GDM1 (cell line): Measurements from ENCODE around the gene RPS17.

Experiments used
- DNase-seq: peaks from one replicate; lab custom pipeline; 2025; lab: John Stamatoyannopoulos, UW

The RPS17 gene

DNA sequence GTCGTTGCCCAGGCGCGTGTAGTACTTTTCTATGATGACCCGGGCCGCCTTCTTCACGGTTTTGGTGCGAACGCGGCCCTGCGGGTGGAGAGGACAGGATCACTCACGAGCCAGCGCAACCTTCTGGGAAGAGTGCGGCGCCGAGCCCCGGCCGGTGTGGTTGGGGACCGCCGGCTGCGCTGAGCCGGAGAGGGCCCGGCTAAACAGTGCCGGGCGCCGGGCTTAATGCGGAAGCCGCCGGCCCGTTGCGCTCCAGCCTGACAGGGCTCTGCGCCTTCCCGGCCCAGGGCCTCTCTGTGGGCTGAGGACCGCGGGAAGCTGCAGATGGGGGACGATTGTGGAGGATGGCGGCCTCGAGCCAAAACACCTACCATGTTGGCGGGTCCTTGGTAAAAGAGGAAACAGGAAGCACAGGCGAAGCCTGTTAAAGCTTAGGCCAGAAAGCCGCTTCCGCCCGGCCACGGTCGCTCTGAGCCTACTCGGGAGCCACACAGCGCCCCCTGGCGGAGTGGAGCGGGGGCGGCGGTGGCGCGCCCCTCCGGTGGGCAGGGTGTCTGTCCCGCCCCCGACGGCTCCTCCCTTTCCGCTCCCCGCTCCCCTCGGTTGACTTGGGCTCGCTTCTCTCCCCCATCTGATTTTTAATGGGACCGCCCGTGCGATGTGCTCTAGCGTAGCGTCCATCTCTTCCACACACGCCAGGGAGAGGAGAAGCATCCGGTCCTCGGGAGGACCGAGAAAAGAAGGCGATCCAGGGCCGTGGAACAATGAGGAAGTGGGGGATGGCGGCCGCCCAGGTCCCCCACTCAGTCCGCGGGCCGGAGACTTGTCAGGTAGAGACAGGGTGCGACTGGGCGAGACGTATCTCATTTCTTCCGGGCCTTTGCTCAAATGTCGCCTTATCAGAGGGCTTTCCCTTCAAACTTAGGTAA, at the start of gene RPS17:
Gene RPS17 (minus strand): TSS at position 403 of the 929 bp plus-strand sequence. CDS start 29 bp downstream, at position 374.
- DNase-seq = no peak

DNA sequence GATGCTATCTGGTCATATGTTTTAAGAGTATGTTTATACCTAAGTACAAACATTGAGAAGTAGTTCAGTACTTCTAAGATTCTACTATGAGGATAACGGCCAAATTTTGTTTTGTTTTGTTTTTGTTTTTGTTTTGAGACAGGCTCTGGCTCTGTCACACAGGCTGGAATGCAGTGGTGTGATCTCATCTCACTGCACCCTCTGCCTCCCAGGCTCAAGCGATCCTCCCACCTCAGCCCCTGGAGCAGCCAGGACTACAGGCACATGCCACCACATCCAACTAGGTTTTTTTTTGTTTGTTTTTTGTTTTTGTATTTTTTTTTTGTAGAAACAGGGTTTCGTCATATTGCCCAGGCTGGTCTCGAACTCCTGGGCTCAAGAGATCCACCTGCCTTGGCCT, 47.5 kb upstream of the RPS17 start:
- no peak for DNase-seq

DNA sequence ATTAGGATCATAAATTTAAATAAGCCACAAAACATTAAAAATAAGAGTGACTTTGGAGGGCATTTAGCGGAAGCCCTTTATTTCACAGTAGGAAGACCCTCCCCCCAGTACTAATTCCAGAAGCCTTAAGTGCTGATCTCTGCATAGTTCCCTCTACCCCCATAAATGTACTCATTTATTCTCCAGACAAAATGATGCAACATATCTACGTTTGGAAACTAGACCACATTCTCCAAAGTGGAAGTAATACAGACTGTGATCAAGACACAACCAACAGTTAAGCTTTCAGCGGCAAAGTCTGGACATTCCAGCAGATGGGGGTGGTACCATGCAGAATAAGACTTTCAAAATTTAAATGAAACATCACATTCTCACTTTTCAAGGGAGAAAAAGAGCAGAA, 44.8 kb upstream of the RPS17 start:
- DNase-seq = no peak

DNA sequence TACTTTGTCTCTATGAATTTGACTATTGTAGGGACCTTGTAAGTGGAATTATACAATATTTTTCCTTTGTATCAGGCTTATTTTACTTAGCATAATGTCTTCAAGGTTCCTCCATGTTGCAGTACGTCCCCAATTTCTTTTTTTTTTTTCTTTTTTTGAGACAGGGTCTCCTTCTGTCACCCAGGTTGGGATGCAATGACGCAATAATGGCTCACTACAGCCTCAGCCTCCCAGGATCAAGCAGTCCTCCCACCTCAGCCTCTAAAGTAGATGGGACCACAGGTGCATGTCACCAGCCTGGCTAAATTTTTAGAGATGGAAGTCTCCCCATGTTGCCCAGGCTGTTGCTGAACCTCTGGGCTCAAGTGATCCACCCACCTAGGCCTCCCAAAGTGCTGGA, 40.5 kb upstream of the RPS17 start:
- DNase-seq = no peak

DNA sequence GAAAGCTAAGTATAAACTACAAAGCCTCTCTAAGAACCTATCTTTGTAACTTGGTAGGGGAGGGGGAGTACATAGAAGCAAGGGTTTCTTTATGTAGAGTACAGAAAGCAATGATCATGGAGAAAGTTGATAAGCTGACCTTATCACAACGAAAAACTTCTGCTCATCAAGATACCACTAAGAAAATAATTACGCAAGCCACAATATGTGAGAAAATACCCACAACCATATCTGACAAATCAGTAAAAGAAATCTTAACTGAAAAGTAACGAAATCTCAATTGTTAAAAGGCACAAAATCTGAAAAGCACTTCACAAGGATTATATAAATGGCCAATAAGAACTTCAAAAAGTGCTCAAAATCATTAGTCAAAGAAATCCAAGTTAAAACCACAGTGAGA, 35.1 kb upstream of the RPS17 start:
- no peak for DNase-seq

DNA sequence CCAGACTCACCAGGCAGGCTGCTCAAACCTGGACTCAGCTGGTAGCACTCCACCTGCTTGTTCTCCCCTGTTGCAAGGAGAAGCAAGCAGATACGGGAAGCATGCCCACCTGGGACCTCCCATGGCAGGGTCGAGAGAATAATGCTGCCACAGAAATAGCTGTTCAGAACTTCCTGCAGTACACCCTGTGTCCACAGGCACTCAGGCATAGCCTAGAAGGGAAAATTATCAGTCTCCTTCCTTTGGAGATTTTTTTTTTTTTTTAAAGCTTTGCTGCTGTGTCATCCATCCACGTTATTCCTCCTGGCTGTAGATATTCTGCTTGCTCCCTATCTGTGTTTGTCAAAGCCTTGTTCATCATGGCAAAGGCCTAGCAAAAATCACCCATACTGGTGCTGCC, 32.7 kb upstream of the RPS17 start:
- DNase-seq = no peak

DNA sequence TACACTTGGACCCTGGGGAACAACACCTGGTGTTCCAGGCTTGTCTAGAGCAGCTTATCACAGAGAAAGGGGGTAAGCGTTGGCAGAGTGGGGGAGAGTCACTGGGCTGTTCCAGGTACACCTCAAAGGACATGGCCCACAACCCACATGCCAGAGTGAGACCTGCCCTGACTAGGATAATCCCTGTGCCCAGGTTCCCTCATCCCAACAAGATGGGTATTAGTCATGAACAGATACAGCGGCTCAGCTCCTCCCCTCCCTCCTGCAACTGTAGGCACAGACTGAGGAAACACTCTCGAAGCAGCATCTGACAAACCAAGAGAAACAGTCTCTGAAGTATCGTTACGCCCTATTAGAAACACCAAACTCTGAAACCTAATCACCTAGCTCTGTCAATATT, 32.1 kb upstream of the RPS17 start:
- no peak for DNase-seq

DNA sequence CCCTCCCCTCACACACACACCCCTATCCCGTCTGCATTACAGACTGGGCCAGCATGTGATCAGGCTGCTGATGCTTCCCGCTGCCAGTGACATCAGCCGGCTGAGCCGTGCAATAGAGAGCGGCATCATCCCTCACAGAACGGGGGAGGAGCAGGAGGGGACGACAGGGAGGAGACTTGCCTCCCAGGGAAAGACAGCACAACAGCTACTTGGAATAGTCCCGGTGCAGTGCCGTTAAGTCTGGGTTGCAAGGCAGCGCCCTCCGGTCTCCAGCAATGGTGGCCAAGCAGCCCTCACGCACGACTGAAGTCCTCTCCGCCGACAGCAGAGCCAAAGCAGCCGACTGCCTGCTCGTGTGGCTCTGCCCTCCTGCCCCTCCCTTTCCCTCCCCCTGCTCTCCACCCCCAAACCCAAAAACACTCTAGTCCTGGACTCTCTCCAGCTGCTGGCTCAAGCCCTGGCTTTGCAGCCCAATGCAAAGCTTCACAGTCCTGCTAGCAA, 31.5 kb upstream of the RPS17 start:
- no peak for DNase-seq

DNA sequence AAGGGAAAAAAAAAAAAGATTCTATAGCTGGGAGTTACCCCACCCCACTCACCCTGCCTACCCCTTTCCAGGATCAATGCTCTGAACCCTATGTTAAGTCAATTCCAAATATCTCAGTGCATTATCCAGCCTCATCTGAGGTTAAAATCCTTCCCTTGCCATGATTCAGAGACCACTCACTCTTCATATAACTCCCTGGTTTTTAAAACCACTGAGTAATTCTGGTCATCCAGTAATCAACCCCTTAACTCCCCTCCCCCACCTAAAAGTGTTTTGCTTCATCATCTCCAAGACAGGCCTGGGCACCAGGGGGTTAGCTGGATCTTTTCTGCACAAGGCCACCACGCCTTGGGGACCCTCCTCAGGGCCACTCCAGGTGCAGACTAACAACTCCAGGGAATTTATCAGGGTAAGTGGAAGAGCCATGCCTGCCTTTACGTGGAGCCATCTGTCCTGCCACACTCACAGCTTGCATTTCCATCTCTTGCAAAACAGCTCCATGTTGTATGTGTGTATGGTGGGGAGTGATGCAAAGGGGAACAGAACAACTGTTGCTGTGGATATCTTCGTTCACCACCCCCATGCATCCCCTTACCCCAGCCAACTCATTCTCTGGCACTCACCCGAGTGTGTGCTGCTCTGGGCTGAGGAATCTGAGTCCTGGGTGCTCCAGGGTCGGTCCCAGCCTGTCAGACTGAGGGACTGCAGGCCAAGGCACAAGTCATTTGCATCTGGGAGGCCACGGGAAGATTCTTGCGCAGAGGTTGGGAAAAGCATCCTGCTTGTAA, 30.7 kb upstream of the RPS17 start:
- no peak for DNase-seq

DNA sequence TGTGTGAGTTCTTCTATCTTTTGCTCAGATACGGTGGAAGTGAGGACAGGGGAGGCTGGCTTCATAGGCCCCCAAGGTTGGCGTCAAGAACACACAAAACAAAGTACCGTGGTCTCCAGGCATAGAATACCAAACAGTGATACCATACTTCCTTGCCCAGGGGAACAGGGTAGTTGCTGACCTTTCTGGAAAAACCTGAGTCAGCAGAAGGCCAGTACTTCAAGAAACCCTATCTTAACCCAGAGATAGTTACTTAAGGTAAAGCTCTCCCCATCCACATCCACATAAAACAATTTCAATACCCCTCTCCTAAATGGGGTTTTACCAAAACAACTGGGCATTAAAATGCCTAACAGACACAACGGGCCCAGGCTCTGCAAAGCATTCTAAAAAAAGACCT, 29.6 kb upstream of the RPS17 start:
- no peak for DNase-seq

DNA sequence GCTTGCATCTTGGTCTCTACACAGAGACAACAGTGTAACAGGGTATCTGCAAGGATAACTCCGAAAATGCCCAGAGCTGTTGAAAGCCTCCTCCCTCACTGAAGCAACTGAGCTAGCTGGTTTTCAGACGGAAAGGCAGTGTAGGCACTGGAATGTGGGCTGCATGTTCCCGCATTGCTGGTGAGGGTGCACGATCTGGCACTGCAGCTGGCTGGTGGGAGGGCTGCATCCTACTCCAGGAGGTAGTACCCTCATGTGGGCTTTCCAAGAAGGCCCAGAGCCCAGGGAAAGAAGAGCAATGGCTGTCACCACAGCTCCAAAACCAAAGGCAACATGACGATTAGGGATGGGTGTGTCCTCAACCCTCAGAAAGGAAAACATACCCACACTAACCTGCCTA, 28.7 kb upstream of the RPS17 start:
- DNase-seq = no peak

DNA sequence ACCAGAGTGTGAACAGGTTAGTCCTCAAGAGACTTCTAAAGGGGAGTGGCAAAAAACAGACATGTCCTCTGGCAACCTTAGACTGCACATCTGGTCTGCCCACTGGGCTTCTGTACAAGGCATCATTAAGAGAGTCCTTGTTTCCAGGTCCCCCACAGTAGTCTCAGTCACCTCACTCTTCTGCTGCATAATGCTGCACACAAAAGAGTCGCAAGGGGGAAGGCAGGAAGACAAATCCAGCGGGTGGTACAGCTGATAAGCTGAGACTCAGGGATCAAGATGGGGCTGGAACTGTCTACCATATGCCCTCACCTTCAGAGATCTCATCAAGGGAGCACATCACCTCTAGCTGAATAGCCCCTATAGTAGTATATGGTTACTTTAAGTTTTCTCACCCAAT, 27.4 kb upstream of the RPS17 start:
- no peak for DNase-seq

DNA sequence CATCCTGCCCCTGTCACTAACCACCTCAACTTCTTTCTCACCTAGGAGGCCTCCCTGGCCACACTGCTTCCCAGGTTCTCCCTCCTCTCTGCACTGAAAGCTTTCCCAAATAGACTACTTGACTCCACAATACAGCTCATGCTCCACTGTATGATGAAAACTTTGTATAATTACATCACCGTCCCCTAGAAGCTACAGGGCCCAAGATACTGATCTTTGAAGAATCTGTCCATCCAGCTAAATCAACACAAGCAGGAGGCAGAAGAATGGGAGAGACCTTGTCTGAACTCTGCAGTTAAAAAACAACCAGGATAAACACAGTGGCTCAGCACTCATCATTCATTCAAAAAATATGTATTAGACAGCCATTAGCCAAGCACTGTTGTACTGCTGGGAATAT, 26.4 kb upstream of the RPS17 start:
- no peak for DNase-seq

DNA sequence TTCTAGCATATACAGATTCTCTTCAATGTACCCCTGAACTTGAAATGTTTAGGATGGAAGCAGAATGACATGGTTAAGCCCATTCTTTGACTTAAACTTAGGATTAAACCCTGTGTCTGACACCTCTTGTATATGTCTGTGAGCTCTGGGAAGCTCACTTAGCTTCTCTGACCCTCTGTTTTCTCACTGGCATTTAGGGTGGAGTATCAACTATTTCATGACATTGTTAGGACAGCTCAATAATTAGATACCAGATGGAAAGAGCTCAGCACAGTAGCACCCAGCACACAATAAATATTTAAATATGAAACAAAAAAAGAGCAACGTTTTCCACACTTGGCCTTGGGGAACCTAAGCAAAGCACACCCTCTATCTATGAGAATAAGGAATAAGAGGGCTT, 18.2 kb upstream of the RPS17 start:
- no peak for DNase-seq

DNA sequence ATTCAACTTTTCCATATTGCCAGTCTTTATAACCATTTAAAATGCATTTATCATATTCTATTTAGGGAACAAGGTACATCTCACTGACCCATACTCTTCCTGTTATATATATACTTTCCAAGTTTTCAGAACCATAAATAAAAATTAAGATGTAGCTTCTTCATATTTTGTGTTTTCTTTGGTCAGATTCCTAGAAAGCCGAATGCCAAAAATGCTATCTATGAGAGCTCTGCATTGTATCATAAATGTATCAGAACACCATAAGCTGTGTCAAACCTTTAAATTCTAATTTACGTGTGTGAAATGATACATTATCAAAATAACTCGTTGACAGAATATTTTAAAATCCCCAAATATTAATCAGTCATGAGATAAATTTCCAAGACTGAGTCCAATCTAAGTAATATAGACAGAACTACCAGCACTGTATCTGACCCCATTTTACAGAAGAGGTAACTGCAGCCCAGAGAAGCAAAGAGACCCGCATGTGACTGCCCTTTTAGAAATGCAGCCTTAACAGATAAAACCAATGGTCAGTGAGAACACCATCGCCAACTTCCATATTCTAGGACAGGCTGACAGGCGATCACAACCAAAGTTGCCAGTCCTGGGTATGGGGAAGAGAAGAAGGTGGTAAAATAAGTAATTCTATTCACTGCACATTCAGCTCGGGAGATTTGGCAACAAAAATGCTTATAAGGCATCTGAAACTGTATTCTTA, 16.2 kb upstream of the RPS17 start:
- DNase-seq = no peak

DNA sequence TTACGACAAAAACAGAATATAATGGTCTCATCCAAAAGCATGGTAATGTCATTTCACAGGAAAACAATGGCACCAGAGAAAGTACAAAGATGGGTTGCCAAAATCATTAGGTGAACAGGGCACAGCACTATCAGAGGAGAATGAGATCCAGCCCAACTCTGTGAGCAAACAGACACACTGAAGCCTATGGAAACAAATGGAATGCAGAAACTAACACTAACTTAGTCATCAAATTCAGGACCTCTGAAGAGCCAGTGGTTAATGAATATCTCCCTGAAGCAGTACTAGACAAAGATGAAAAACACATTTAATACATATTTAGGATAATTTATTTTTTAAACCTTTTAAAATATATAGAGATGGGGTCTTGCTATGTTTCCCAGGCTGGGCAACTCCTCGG, 14.6 kb upstream of the RPS17 start:
- no peak for DNase-seq

DNA sequence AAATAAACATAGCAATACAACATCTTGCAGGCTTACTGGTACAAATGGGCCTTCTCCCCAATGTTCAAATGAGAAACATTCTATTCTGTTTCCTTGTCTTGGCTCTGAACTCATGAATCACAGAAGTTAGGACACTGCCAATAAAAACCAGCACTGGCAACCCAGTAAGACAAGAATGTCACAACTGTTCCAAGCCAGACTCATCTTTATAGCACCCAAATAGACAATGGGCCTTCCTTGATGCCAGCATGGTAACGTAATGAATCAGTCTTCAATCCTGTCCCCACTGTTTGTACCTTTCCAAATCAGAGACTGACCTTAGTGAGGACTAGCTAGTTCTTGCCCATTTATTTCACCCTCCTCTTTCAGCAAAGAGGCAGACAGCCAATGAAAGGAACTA, 14.1 kb upstream of the RPS17 start:
- no peak for DNase-seq

DNA sequence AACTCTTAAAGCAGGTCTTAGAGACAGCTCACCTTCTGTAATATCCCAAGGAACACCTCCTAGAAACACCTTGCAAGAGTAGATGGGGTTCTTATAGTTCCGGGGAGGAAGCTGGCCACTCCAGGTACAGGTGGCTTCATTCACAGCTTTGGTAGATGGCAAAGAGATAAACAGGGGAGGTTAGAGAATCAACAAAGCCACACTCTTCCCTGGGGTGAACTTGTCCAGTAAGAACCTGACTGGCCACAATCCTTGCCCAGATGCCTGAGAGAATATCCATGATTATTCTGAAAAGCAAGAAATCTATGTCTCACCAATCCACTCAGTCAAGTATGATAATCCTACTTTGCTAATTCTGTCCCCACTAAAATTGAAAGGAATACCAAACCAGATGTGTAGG, 13.6 kb upstream of the RPS17 start:
- no peak for DNase-seq

DNA sequence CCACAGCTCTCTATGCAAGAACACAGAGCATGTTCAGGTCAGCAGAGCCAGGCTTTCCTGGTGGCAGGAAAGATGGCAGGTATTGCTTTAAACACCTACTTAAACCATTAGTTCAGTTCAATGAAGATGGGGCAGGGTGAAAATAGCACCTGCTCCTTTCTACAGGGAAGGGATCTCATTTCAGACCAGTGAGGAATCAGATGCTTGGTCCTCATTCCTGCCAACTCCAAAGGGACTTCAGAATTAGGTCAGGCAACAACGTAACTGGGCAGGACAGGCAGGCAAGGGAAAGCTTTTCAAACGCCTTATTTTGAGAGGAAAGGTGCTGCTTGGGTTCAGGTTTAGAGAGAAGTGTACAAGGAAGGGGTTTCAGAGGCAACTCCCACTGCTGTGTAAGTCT, 12.6 kb upstream of the RPS17 start:
- DNase-seq = no peak

DNA sequence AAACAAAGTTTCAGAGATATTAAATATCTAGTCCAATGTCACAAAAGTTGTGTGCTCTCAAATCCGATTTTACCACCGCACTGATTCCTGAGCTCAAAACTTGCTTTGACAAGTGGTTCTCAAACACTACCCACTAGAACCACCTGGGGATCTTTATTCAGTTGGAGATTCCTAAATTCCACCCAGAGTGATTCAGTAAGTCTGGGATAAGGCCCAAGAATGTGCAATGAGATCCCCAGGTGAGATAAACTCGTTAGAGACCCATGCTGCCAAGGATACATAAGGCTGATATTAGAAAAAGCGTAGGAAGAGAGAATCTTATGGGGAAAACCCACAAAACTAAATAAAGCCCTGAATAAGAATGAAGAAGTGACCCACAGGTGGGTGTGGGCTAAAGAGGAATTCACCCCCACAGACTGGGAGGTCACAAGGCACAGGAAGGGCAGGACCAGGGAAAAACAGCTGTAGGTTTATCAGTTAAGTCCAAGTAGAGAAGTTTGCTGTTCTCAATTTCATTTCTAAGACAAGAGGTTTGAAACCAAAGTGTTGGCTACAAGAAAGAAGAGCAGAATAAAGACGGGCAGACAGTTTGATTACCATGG, 11.5 kb upstream of the RPS17 start:
- no peak for DNase-seq

DNA sequence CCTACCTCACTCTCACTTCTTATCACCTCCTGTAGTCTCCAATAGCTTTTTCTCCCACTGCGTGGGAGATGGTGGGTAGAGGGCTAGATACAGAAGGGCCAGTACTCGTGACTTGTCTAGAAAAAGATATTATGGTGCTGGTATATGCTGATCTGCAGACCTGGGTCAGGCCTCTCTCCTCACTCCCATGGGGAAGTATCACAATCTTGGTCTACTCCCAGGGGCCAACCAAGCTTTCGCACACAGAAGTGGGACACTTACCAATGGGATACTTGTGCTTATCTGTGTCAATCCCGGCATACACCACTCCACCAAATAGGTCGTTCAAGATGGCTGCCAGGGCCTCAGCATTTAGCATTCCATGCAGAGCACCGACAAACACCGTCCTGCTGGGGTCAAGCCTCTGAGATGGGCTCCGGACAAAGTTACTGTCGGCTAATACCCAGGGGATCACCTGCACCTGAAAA, 9.0 kb upstream of the RPS17 start:
- DNase-seq = no peak

DNA sequence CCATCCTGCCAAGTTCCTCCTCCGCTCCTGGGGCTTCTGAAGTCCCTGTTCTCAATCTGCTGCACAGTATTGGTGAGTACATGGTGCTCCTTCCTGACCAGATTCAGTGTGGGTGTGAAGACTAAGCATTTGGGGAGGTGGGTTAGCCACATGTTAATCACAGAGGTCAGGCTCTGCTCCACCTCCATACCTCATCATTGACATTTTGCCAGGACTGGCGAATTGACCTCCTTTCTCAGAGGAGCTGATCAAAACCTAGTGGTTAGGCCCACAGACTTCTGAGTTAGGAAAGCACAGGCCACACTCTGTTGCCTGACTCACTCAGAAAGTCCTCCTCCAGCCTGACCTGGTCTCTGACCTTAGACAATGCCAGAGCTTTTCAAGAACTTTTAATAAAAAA, 8.4 kb upstream of the RPS17 start:
- DNase-seq = no peak
